Activated CD8-positive, alpha-beta memory T cell treated with anti-CD3 and anti-CD28 coated beads, Interleukin-2, amount 10 ng/mL, durations not matched to agents 7 days and 5 days (primary cell): ENCODE measurements around the gene TRABD2B. TPM values are rescaled to one million over a fixed set of nuclear protein-coding genes. Genes with fewer than 3 reads are reported as not detected.

ENCODE experiments used
- ATAC-seq: fragments of 150-1000 bp; cut with Tn5 transposase; one replicate; pipeline ENCODE4 v1.10.0; 2021; ENCODE audit warnings: moderate library complexity
- CTCF ChIA-PET: fragments of 350-600 bp; sonication (Branson Sonifier 250); formaldehyde crosslinking; loops from one replicate; lab custom pipeline; 2021; ENCODE audit warnings: antibody characterized with exemption; lab: Charles Lee
- DNase-seq: peaks from one replicate; pipeline ENCODE4 v3.0.0-alpha.2; 2020
- H3K27ac Mint-ChIP-seq: one replicate; pipeline ENCODE4 v1.8.0; 2021; ENCODE audit warnings: mild to moderate bottlenecking, mixed read lengths
- H3K27me3 Mint-ChIP-seq: one replicate; pipeline ENCODE4 v1.8.0; 2021; ENCODE audit warnings: mixed read lengths
- H3K36me3 Mint-ChIP-seq: one replicate; pipeline ENCODE4 v1.8.0; 2021; ENCODE audit warnings: mild to moderate bottlenecking, mixed read lengths
- H3K4me1 Mint-ChIP-seq: one replicate; pipeline ENCODE4 v1.8.0; 2021; ENCODE audit warnings: mixed read lengths
- H3K4me3 Mint-ChIP-seq: one replicate; pipeline ENCODE4 v1.8.0; 2021; ENCODE audit warnings: mild to moderate bottlenecking, moderate library complexity, mixed read lengths
- H3K9me3 Mint-ChIP-seq: one replicate; pipeline ENCODE4 v1.8.0; 2022; ENCODE audit warnings: low read depth, mixed read lengths
- total RNA-seq, 2 experiments: library from RNA; stranded (reverse); gene quantifications; one replicate each; pipeline ENCODE4 v1.2.3, GENCODE V29; 2021

Gene TRABD2B
- total RNA-seq, 2 experiments from 2014 or later: not detected

GRCh38 chr1:47887475-47888293, 109.5 kb downstream of the TRABD2B start:
- no peaks in the 10 kb centered on the region for H3K9me3 Mint-ChIP-seq
- ATAC-seq (no peak), DNase-seq (no peak)
- H3K4me1 Mint-ChIP-seq: no peaks in the 10 kb centered on the region
- H3K27ac Mint-ChIP-seq: no peak overlapping the region
- H3K4me3 Mint-ChIP-seq: no peak overlapping the region
- no peaks in the 10 kb centered on the region for H3K36me3 Mint-ChIP-seq
- no peaks in the 10 kb centered on the region for H3K27me3 Mint-ChIP-seq
- CTCF ChIA-PET: no interaction called here

GRCh38 chr1:47887060-47887459, 110.1 kb downstream of the TRABD2B start:
- Mint-ChIP-seq H3K27ac (no peak overlapping the region), H3K36me3 (no peaks in the 10 kb centered on the region), H3K4me3 (no peak overlapping the region), H3K27me3 (no peaks in the 10 kb centered on the region), H3K9me3 (no peaks in the 10 kb centered on the region), H3K4me1 (no peaks in the 10 kb centered on the region)
- CTCF ChIA-PET: no interaction called here
- DNase-seq (no peak), ATAC-seq (no peak)

GRCh38 chr1:47886141-47886540, 111.0 kb downstream of the TRABD2B start:
- H3K27me3 Mint-ChIP-seq: no peaks in the 10 kb centered on the region
- DNase-seq (no peak), ATAC-seq (no peak)
- CTCF ChIA-PET: no interaction called here
- no peaks in the 10 kb centered on the region for H3K9me3 Mint-ChIP-seq
- no peak overlapping the region for H3K27ac Mint-ChIP-seq
- H3K4me1 Mint-ChIP-seq: no peaks in the 10 kb centered on the region
- no peaks in the 10 kb centered on the region for H3K36me3 Mint-ChIP-seq
- H3K4me3 Mint-ChIP-seq: no peak overlapping the region

GRCh38 chr1:47885062-47885830, 111.9 kb downstream of the TRABD2B start:
- no peaks in the 10 kb centered on the region for H3K9me3 Mint-ChIP-seq
- CTCF ChIA-PET: no interaction called here
- ATAC-seq: no peak

GRCh38 chr1:47883963-47884362, 113.2 kb downstream of the TRABD2B start:
- no peaks in the 10 kb centered on the region for H3K9me3 Mint-ChIP-seq

More at GRCh38 chr1:47885062-47885830, 111.9 kb downstream of the TRABD2B start:
- Mint-ChIP-seq H3K27ac (no peak overlapping the region), H3K36me3 (no peaks in the 10 kb centered on the region), H3K27me3 (no peaks in the 10 kb centered on the region), H3K4me1 (no peaks in the 10 kb centered on the region), H3K4me3 (no peak overlapping the region)
- no peak for DNase-seq

GRCh38 chr1:47881505-47882442, 115.4 kb downstream of the TRABD2B start:
- Mint-ChIP-seq H3K4me3 (no peak overlapping the region), H3K27me3 (no peaks in the 10 kb centered on the region)
- CTCF ChIA-PET: no interaction called here

More at GRCh38 chr1:47883963-47884362, 113.2 kb downstream of the TRABD2B start:
- H3K4me3 Mint-ChIP-seq: no peak overlapping the region
- DNase-seq (no peak), ATAC-seq (no peak)
- no peaks in the 10 kb centered on the region for H3K4me1 Mint-ChIP-seq
- H3K27me3 Mint-ChIP-seq: no peaks in the 10 kb centered on the region
- CTCF ChIA-PET: no interaction called here
- no peaks in the 10 kb centered on the region for H3K36me3 Mint-ChIP-seq
- no peak overlapping the region for H3K27ac Mint-ChIP-seq

GRCh38 chr1:47876587-47876963, 120.6 kb downstream of the TRABD2B start:
- Mint-ChIP-seq H3K9me3 (no peaks in the 10 kb centered on the region), H3K27me3 (peaks cover 3% of the 10 kb centered on the region), H3K4me1 (no peaks in the 10 kb centered on the region), H3K27ac (no peak overlapping the region), H3K36me3 (no peaks in the 10 kb centered on the region), H3K4me3 (no peak overlapping the region)
- ATAC-seq (no peak), DNase-seq (no peak)
- CTCF ChIA-PET: no interaction called here

More at GRCh38 chr1:47881505-47882442, 115.4 kb downstream of the TRABD2B start:
- H3K36me3 Mint-ChIP-seq: no peaks in the 10 kb centered on the region
- no peaks in the 10 kb centered on the region for H3K4me1 Mint-ChIP-seq
- H3K27ac Mint-ChIP-seq: no peak overlapping the region
- no peak for ATAC-seq
- no peak for DNase-seq
- no peaks in the 10 kb centered on the region for H3K9me3 Mint-ChIP-seq

GRCh38 chr1:47875831-47876586, 121.2 kb downstream of the TRABD2B start:
- DNase-seq (no peak), ATAC-seq (no peak)
- no peak overlapping the region for H3K4me3 Mint-ChIP-seq
- no peaks in the 10 kb centered on the region for H3K36me3 Mint-ChIP-seq
- peaks cover 3% of the 10 kb centered on the region for H3K27me3 Mint-ChIP-seq
- CTCF ChIA-PET: no interaction called here
- no peaks in the 10 kb centered on the region for H3K4me1 Mint-ChIP-seq
- no peak overlapping the region for H3K27ac Mint-ChIP-seq
- H3K9me3 Mint-ChIP-seq: no peaks in the 10 kb centered on the region

GRCh38 chr1:47875036-47875435, 122.1 kb downstream of the TRABD2B start:
- H3K9me3 Mint-ChIP-seq: no peaks in the 10 kb centered on the region
- H3K27ac Mint-ChIP-seq: no peak overlapping the region
- no peak overlapping the region for H3K4me3 Mint-ChIP-seq
- H3K36me3 Mint-ChIP-seq: no peaks in the 10 kb centered on the region
- ATAC-seq: no peak
- peaks cover 3% of the 10 kb centered on the region for H3K27me3 Mint-ChIP-seq
- DNase-seq: no peak
- CTCF ChIA-PET: no interaction called here
- no peaks in the 10 kb centered on the region for H3K4me1 Mint-ChIP-seq

GRCh38 chr1:47873337-47873736, 123.8 kb downstream of the TRABD2B start:
- no peak for ATAC-seq
- H3K27me3 Mint-ChIP-seq: peaks cover 7% of the 10 kb centered on the region
- H3K9me3 Mint-ChIP-seq: no peaks in the 10 kb centered on the region
- no peaks in the 10 kb centered on the region for H3K4me1 Mint-ChIP-seq
- DNase-seq: no peak
- CTCF ChIA-PET: no interaction called here
- no peak overlapping the region for H3K4me3 Mint-ChIP-seq
- no peaks in the 10 kb centered on the region for H3K36me3 Mint-ChIP-seq
- H3K27ac Mint-ChIP-seq: no peak overlapping the region

GRCh38 chr1:47872886-47873285, 124.3 kb downstream of the TRABD2B start:
- no peak for ATAC-seq
- Mint-ChIP-seq H3K27ac (no peak overlapping the region), H3K4me3 (no peak overlapping the region), H3K9me3 (no peaks in the 10 kb centered on the region), H3K27me3 (peaks cover 7% of the 10 kb centered on the region), H3K36me3 (no peaks in the 10 kb centered on the region), H3K4me1 (no peaks in the 10 kb centered on the region)
- CTCF ChIA-PET: no interaction called here
- no peak for DNase-seq

GRCh38 chr1:47871799-47872353, 125.3 kb downstream of the TRABD2B start:
- CTCF ChIA-PET: no interaction called here
- H3K9me3 Mint-ChIP-seq: no peaks in the 10 kb centered on the region
- ATAC-seq: no peak
- H3K4me1 Mint-ChIP-seq: no peaks in the 10 kb centered on the region
- no peak overlapping the region for H3K4me3 Mint-ChIP-seq
- DNase-seq: no peak
- H3K27ac Mint-ChIP-seq: no peak overlapping the region
- H3K36me3 Mint-ChIP-seq: no peaks in the 10 kb centered on the region
- peaks cover 11% of the 10 kb centered on the region for H3K27me3 Mint-ChIP-seq
